GM13977 (cell line): Measurements from ENCODE around the gene FFAR1.

Experiments used
- DNase-seq: peaks from one replicate; pipeline ENCODE4 v3.0.0; 2012; ENCODE audit warnings: low spot score
- in situ Hi-C: fragments of 300-500 bp; cut with MboI; formaldehyde crosslinking; loops from one replicate; pipeline ENCODE4 v1.12.0; 2022; ENCODE audit warnings: low sequenced_read_pairs, low pct_unique_long_range_greater_than_20kb, mixed read lengths, inconsistent platforms; ENCODE audit not compliant: unreplicated experiment
- TF ChIP-seq, protein P1 (sequence below): IDR thresholded peaks from 2 replicates; pipeline ENCODE4 v1.5.1; 2012; ENCODE audit warnings: mild to moderate bottlenecking, control low read depth; ENCODE audit not compliant: insufficient read depth; ENCODE audit errors: extremely low read depth, missing control alignments

Gene FFAR1

DNA sequence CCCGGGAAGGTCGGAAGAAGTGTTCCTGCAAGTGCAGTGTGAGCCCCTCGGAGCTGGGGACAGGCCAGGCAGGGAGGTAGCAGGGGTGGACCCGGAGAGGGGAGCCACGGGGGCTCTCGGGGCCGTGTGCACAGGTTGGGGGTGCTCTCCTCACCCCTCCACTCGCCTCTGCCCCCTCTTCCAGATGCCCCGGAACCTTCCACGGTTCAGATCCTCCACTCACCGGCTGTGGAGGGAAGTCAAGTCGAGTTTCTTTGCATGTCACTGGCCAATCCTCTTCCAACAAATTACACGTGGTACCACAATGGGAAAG is 9.8 kb upstream of the FFAR1 start:
- TF ChIP-seq, protein P1, sequence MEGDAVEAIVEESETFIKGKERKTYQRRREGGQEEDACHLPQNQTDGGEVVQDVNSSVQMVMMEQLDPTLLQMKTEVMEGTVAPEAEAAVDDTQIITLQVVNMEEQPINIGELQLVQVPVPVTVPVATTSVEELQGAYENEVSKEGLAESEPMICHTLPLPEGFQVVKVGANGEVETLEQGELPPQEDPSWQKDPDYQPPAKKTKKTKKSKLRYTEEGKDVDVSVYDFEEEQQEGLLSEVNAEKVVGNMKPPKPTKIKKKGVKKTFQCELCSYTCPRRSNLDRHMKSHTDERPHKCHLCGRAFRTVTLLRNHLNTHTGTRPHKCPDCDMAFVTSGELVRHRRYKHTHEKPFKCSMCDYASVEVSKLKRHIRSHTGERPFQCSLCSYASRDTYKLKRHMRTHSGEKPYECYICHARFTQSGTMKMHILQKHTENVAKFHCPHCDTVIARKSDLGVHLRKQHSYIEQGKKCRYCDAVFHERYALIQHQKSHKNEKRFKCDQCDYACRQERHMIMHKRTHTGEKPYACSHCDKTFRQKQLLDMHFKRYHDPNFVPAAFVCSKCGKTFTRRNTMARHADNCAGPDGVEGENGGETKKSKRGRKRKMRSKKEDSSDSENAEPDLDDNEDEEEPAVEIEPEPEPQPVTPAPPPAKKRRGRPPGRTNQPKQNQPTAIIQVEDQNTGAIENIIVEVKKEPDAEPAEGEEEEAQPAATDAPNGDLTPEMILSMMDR = no peak
- no peak for DNase-seq
- in situ Hi-C loops = no loop called here

DNA sequence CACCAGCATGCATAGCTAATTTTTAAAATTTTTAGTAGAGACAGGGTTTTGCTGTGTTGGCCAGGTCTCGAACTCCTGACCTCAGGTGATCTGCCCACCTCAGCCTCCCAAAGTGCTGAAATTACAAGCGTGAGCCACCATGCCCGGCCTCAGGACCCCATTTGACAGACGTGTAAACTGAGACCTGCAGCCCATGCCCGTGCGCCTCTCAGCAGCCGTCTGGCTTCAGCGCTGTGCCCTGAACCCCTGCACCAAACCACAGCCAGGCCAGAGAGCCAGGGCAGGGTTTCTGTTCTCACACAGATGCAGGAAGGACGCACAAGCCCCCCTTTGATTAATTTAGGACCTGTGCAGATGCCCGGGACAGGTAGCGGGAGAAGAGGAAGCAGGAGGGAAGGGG is 7.3 kb upstream of the FFAR1 start:
- TF ChIP-seq, protein P1 = no peak
- no peak for DNase-seq
- in situ Hi-C loops = no loop called here

DNA sequence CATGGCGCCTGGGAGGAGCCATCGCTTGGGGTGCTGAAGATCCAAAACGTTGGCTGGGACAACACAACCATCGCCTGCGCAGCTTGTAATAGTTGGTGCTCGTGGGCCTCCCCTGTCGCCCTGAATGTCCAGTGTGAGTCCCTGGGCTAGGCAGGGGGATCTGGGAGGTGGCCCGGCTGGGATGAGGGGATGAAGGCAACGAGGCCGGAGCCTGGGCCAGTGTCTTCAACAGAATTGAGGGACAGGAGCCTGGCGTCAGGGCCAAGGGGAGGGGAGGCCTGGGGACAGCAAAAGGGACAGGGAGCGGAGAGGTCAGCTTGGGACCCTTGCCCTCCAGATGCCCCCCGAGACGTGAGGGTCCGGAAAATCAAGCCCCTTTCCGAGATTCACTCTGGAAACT is 6.7 kb upstream of the FFAR1 start:
- in situ Hi-C loops = no loop called here
- TF ChIP-seq, protein P1 = no peak
- peak; percentile 3 for DNase-seq

DNA sequence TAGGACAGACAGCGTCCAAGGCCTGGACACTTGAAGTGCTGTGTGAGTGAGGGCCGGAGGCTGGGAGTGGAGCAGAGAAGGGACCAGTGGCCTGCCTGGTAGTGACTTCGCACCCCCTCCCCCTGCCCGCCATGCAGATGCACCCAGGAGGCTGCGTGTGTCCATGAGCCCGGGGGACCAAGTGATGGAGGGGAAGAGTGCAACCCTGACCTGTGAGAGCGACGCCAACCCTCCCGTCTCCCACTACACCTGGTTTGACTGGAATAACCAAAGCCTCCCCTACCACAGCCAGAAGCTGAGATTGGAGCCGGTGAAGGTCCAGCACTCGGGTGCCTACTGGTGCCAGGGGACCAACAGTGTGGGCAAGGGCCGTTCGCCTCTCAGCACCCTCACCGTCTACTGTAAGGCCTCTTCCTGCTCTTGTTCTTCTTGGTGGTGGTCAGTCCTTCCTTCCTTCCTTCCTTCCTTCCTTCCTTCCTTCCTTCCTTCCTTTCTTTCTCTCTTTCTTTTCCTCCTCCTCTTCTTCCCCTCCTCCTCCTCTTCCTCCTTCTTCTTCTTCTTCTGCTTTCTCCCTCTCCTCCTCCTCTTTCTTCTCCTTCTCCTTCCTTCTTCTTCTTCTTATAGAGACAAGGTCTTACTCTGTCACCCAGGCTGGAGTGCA is 6.0 kb upstream of the FFAR1 start:
- peak; percentile 2 for DNase-seq
- in situ Hi-C loops = no loop called here
- TF ChIP-seq, protein P1 = no peak

DNA sequence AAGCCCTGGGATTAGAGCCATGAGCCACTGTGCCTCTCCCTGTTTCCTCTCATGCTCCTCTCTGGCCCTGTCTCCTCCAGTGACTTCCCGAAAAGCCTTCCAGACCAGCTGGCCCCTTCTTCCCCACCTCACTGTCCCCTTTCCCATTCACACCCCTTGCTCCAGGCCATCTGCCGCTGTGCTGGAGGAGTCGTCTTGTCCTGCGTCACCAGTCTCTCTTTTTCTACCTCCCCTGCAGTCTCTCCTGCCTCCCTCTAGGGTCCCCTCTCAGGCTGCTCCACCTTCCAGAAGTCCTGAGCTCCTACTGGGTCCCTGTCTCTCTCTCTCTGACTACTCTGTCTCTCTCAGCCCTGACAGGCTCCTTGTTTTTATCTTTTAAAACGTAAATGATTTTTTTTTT is 5.3 kb upstream of the FFAR1 start:
- in situ Hi-C loops = no loop called here
- no peak for DNase-seq
- TF ChIP-seq, protein P1 = no peak

DNA sequence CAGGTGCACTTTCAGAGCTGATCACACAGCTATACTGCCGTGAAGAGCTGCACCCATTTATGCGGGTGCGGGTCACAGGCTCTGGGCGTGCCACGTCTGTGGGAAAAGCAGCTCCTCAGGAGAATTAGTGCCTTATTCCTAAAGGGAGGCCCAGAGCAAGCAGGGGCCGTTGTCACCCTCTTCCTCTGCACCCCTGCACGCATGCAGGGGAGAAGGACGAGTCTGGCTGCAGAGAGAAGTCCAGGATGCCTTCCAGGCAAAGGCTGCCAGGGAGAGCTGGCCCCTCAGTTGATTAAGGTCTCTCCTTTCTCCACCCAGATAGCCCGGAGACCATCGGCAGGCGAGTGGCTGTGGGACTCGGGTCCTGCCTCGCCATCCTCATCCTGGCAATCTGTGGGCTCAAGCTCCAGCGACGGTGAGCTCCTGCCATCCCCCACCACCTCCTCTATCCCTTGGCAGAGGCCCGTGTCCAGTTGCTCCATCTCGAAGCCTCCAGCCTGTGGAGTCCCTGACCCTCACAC is 3.1 kb upstream of the FFAR1 start:
- no peak for DNase-seq
- TF ChIP-seq, protein P1 = no peak
- in situ Hi-C loops = loop anchor here (5.0 kb wide), 1 partner anchor 123 kb away; no protein-coding TSS in a partner anchor
